Measurements from ENCODE around the gene USP27X.

DNA sequence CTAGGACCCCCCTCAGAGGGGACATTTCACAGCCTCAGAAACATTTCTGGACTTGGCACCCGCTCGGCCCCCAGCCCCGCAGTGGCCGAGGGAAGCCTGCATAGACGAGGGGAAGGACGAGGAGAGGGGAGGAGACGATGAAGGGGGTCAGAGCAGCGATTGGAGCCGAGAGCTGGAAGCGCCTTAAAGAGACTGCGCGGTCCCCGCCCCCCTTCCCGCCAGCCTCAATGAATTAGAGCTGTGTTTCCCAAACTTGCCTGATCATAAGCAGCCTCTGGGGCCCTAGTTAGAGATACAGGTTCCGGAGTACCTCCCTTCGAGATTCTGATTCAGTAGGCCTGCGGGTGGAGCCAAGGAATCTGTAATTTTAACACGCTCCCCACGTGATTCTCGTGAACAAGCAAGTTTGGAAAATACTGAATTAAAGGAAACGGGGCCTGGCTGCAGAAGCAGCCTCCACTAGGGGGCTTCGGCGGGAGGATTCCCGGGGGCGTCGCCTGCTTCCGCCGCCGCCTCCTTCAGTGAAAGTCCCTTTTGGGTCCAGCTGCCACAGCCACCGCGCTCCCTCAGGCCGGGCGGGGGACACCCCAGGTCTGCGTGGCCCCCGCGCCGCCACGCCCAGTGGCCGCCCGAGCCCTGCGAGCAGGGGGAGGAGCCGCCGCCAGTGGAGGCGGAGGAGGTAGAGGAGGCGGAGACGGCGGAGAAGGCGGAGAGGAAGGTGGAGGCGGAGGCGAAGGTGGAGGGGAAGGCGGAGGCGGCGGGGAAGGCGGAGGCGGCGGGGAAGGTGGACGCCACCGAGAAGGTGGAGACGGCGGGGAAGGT is at the start of gene USP27X:
- TF ChIP-seq, protein P1, sequence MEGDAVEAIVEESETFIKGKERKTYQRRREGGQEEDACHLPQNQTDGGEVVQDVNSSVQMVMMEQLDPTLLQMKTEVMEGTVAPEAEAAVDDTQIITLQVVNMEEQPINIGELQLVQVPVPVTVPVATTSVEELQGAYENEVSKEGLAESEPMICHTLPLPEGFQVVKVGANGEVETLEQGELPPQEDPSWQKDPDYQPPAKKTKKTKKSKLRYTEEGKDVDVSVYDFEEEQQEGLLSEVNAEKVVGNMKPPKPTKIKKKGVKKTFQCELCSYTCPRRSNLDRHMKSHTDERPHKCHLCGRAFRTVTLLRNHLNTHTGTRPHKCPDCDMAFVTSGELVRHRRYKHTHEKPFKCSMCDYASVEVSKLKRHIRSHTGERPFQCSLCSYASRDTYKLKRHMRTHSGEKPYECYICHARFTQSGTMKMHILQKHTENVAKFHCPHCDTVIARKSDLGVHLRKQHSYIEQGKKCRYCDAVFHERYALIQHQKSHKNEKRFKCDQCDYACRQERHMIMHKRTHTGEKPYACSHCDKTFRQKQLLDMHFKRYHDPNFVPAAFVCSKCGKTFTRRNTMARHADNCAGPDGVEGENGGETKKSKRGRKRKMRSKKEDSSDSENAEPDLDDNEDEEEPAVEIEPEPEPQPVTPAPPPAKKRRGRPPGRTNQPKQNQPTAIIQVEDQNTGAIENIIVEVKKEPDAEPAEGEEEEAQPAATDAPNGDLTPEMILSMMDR (IDR thresholded peaks at IDR 0.05): peak; percentile 30 to 59 (median 43)
- peak; percentile 23 to 59 for TF ChIP-seq POLR2A (IDR thresholded peaks at IDR 0.05)
